Activated naive CD8-positive, alpha-beta T cell treated with anti-CD3 and anti-CD28 coated beads, Interleukin-2, amount 50 U/mL, for 16 hours (primary cell): ENCODE measurements around the gene ITGA8.

ENCODE experiments used
- DNase-seq: peaks from one replicate; pipeline ENCODE4 v3.0.0-alpha.2; 2020; ENCODE audit warnings: low read depth, low spot score

Gene ITGA8

GRCh38 chr10:15735763-15736162 lies 16.0 kb upstream of the ITGA8 start:
- DNase-seq: no peak

GRCh38 chr10:15730341-15730740 lies 10.6 kb upstream of the ITGA8 start:
- no peak for DNase-seq

- DNase-seq: no peak
Measured at GRCh38 chr10:15729890-15730289, 10.2 kb upstream of the ITGA8 start.

DNA sequence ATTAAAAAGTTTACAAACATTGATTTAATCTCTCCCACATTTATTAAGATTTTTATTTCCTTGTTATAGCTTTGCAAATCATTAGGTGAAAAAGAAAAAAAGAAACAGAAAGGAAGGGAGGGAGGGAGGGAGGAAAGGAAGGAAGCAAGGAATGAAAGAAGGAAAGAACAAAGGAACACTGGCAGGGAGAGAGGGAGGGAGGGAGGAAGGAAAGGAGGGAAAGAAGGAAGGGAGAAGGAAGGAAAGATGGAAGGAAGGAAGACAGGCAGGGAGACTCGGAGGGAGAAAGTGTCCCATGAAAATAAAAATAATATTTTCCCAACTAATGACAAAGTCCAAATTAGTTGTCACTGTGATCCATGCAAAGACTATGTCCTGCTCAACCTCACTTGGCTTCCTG lies 6.3 kb upstream of the ITGA8 start:
- no peak for DNase-seq

DNA sequence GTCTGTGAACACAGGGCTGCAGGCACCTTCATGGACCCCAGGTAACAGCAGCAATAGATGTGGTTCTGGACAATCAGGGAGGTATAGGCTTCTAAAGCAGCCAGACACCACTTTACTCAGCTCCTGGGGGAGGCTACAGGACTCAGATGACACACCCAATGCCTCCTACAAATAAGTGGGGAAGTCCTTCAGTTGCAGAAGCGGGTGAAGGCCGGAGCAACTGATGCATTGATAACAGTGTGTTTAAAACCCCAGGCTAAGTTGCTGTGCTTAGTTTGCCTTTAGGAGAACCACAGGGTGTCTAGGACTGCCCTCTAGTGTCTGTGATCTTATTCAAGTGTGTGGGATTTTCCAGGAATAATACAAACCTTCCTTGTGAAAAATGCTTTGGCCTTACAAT lies 5.9 kb upstream of the ITGA8 start:
- no peak for DNase-seq

- no peak for DNase-seq
Measured at GRCh38 chr10:15724683-15725082, 5.0 kb upstream of the ITGA8 start.

GRCh38 chr10:15723803-15724202 lies 4.1 kb upstream of the ITGA8 start:
- DNase-seq: no peak

GRCh38 chr10:15720635-15721287 lies 1.0 kb upstream of the ITGA8 start:
- no peak for DNase-seq

GRCh38 chr10:15719049-15719898 lies 448 bp downstream of the ITGA8 start:
- DNase-seq: no peak

DNA sequence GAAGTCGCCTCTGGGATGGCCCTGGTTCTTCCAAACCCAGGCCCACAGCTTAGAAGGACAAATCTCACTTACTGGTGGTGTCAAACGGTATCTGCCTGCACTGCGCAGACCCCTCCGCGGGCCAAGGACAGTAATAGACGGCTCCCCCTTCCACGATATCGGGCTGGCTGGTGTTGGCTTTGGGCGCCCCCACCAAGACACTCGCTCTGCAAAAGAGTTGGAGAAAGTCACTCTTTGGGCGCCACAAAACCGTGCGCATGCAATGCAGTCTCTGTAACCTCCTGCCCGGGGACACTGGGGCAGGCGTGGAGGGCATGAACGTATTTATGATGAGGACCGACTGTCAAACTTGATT lies 1.1 kb downstream of the ITGA8 start:
- DNase-seq: no peak

GRCh38 chr10:15715619-15716227 lies 4.0 kb downstream of the ITGA8 start:
- DNase-seq: no peak

GRCh38 chr10:15714847-15715246 lies 4.9 kb downstream of the ITGA8 start:
- no peak for DNase-seq

DNA sequence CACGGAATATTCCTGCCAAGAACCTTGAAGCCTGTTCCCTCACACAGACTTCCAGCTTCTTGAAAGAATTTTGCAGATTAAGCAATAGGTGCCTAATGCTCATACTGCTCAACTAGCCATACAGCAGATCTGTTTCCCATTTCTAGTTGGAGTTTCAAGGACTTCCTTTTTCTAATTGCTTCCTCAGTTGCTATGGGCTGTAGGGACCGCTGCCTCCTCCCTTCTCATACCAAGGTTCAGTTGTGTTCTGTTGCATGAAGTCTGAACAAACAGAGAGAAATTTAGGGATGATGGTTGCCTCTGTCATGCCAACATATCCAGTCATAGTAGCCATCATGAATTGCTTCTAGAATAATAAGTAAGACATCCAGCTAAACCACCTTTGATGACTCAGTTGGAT lies 6.8 kb downstream of the ITGA8 start:
- DNase-seq: no peak

GRCh38 chr10:15710455-15710854 lies 9.3 kb downstream of the ITGA8 start:
- DNase-seq: no peak

DNA sequence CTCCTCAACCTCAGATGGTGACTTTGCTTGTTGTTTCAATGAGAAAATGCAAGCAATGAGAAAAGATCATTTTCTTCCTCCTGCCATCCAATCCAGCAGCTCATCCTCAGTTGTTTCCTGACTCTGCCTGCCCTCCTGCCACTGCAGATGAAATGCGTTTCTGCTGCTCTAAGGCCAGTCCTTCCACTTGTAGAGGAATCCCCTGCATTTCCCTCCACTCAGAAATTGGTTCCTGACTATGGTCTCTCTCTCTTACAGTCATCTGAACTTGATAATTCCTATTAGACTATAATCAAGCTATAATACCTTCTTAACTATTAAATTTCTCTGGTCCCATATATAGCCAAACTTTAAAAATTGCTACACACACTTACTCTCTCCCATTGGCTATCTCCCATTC lies 14.4 kb downstream of the ITGA8 start:
- no peak for DNase-seq

DNA sequence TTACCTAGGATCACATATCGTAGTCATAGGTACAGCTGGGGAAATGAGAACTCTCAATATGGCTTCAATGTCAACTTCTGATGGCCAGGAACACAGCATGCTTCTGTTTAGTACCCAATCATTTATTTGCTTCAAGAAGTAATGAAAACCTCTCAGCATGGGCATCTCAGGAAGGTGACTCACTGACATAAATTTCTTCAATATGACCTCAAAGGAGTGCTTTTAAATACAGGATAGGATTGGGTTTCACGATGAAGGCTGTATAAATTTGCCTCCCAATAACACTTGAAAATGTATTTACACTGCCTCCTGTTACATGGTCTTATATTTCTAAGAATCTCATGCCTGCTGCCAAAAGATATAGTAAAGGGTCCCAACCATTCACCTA lies 15.1 kb downstream of the ITGA8 start:
- no peak for DNase-seq

DNA sequence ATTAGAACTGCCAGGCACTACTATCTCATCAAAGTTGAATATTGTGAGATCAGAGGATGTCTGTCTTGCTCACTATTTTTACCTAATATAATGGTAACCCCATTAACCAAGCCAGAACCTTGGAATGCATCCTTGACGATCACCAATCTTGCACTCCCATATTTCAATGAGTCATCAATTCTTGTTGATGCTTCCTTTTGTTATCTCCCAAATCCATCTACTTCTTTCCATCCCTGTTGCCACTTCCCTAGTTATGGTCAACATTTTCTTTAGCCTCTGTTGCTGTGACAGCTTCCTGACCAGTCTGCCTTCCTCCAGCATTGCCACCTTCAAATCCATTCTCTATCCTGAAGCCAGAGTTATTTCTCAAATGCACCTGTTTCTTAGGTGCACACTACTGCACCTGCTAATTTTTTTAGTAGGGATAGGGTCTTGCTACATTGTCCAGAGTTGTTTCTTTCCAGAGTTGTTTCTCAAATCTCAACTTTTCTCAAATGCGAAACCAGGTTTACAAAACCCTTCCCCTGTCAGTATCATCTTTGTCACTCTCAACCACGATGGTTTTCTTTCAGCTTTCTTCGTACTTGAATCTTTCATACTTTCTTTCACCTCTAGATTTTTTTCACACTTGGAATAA lies 15.7 kb downstream of the ITGA8 start:
- no peak for DNase-seq

DNA sequence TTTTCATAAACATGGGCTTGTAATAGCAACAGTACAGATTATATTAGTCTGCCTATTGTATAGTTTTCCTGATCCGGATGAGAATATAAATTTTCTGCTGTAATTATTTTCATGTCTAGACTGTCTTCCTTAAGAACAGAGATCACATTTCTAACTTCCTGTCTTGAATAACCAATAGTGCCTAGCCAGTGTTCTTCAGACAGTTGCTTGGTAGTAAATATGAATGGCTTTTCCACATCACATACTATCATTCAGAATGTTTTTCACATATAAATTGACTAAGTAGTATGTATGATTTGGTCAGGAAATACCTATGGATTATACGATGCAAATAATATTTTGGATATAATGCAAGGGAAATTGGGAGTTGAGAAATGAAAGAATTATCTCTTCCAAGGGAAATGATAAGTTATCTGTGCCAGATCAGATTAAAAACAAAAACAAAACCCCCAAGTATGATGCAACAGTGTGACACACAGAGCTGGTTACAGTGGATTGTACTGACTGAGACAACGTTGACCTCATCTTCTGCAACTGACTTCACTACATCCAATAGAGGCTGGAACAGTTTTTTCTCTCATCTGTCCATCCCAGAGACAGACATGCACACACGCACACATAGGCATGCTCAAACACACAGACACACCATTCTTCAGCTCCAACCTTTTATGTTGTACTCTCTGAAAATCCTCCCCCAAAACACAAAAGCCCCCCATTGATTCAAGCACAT lies 16.4 kb downstream of the ITGA8 start:
- no peak for DNase-seq

- no peak for DNase-seq
Measured at GRCh38 chr10:15700078-15700674, 19.5 kb downstream of the ITGA8 start.

GRCh38 chr10:15695852-15696251 lies 23.9 kb downstream of the ITGA8 start:
- no peak for DNase-seq

GRCh38 chr10:15690031-15690430 lies 29.7 kb downstream of the ITGA8 start:
- DNase-seq: no peak
